ENCODE results near the gene NMU.
"Not testable (repeated sequence)": the region's sequence is repeated elsewhere in the genome, so short reads cannot be mapped to it uniquely, and the experiment has no call there.

The NMU gene

GRCh38 chr4:55618546-55619143 is 17.5 kb downstream of the NMU start:
- no peak for DNase-seq

DNA sequence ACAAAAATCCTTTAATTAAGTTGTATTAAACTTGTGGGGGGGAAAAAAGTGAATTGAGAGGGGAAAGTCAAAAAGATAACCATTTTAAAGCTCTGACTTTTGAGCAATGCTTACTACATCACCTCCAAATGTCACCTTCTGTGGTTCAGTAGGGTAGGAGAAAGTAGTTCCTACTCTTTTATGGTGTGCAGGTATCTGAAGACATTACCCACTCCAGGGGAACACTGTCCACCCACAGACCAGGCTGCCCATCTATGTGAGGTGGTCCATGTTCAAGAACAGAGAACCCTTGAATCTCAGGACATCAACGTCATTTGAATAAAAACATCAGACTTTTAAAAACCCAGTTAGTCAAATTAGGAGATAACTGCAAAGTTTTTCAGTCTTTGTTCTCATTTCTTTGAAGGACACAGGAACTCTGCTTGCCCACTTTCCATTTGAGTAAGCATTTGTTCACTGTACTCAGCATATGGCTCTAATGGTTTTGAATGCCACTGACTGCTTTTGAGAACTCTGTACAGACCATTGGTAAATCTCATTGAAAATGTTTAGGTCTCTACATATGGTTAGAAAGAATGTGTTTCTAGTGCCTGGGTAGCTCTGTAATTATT is 18.4 kb downstream of the NMU start:
- no peak for DNase-seq

DNA sequence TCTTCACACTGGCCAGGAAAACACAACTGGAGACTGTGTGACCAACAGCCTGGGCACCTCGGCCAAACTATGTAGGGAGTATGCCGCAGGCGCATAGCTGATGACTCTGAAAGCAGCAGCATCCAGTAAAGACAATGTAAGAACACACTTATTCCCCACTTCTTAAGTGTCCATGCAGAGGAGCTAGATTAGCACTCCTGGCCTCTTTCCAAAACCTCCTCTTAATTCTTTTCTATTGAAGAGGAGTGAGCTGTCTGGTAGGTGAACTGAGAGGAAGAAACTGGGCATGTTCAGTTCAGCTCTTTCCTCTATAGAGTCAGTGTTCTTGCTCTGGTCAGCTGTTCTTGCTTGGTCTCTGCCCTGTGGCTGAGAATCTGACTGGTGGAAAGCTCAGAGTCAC is 21.1 kb downstream of the NMU start:
- DNase-seq, result no peak

DNA sequence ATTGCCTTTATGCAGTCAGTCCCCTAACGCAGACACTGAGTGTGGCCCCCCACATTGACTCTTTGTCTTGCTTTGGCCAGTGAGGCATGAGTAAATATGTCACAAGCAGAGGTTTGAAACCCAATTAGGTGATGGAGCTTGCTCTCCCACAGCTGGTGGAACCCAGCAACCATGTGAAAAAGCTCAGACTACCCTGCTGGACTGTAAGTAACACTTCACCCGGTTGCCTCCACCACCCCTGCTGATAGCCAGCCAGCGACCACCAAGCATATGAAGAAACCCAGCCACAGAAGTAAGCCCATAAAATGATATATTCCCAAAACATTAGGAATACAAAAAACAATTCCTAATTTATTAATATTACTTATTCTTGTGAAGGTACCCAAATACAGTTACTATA is 22.5 kb downstream of the NMU start:
- no peak for DNase-seq

DNA sequence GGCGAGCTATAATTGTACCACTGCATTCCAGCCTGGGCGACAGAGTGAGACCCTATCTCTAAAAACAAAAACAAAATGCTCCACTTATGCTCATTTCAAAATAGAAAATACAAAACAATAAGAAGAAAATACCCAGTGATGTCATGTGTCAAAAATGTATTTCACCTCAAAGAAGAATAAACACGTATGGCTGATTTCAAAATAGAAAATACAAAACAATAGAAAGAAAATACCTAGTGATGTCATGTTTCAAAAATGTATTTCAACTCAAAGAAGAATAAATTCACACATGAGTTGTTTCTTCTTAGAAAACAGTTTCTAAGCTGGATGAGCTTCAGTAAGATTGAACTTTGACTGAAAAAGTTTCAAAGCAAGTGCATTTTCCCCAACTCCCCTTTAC is 23.8 kb downstream of the NMU start:
- DNase-seq, result no peak

DNA sequence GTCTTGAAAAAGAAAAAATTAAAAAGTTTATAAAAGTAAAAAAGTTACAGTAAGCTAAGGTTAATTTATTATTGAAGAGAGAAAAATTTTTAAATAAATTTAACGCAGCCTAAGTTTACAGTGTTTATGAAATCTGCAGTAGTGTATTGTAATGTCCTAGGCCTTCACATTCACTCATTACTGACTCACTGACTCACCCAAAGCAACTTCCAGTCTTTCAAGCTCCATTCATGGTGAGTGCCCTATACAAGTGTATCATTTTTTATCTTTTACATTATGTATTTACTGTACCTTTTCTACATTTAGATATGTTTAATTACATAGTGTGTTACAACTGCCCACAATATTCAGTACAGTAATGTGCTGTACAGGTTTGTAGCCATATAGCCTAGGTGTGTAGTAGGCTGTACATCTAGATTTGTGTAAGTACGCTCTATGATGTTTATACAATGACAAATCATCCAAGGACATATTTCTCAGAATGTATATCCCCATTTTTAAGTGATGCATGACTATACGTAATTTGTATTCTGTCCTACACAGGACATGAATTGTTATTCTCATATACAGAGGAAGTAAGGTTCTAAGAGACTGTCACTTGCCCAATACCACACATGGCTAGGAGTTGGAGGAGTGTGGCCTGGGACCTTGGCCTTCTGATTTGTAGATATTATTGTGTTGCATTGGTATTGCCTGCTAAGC is 24.6 kb downstream of the NMU start:
- no peak for DNase-seq

- no peak for DNase-seq
These were observed 25.7 kb downstream of the NMU start for GRCh38 chr4:55610381-55610780.

DNA sequence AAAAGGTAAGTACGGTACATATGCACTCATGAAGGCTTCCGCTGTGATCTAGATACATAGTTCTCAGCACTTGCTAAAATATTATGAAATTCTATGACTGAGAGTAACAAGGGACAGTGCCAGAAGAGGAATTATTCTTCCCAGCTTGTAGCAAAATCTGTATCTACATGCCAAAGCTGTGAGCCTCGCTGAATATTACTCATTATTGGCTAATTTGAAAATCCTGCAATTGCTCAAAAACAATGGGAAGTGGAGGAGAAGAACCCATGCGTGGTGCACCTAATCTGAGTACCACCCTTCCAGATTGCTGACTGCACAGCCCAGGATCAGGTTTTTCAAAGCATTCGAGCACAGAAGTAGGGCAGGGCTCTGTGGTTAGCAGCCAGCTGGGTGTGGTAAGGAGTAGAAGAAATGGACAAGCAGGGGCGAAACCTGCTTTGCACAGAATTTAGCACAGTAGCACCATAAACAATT is 26.7 kb downstream of the NMU start:
- no peak for DNase-seq

DNA sequence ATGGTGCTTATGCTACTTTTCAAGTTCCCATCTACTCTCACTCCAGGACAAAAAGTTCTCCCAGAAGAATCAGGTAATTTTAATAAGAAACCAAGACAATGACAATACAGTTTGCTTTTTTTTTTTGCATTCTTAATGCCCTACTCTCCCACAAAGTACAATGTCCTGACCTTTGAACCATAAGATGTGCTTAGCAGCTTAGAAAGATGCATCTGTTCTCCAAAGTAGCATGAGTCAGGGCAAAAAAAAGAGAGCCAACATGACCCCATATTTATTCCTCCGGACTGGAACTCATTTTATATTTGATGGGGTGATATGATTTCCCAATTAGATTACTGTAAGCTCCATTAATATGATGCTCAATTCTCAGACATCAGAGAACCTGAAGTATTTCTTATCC is 27.5 kb downstream of the NMU start:
- no peak for DNase-seq

GRCh38 chr4:55604996-55605395 is 31.1 kb downstream of the NMU start:
- DNase-seq, result no peak

DNA sequence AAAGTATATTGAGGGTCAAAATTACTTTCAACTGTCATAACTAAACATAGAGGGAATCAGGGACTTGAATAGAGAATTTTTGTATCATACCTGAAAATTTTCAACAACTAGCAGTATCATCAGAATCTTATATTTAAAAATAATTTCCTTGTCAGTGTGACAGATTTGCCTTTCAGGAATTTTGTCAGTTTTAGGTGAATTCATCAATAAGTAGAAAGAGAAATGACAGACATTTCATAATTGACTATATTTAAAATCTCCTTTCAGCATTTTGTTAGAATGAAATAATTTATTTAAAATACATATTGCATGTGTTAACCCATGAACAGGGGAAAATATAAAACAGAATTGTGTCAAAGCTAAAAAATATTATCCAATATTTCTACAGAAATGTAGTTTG is 35.5 kb downstream of the NMU start:
- no peak for DNase-seq

- DNase-seq, result no peak
These were observed 37.5 kb downstream of the NMU start for GRCh38 chr4:55598641-55599040.

- no peak for DNase-seq
These were observed 44.1 kb downstream of the NMU start, which contains the start of gene PDCL2 for GRCh38 chr4:55592014-55592413. Gene PDCL2, minus strand, starts transcription at chr4:55592245. Its CDS starts 136 bp downstream, at chr4:55592109.

DNA sequence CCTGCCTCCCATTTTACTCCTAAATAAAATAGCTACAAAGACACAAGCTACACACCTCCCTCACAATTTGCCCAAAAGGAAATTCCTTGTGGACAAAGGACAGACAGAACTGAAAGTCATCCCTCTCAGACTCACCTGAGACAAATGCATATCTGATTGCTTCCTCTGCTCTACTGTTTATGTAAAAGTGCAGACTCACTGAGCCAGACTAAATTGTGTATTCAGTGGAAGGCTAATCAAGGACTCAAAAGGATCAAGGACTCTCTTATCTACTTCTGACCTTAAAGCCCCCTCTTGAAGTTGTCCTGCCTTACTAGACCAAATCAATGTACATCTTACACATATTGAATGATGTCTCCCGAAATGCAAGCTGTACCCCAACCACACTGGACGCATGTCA is 47.9 kb downstream of the NMU start:
- no peak for DNase-seq

DNA sequence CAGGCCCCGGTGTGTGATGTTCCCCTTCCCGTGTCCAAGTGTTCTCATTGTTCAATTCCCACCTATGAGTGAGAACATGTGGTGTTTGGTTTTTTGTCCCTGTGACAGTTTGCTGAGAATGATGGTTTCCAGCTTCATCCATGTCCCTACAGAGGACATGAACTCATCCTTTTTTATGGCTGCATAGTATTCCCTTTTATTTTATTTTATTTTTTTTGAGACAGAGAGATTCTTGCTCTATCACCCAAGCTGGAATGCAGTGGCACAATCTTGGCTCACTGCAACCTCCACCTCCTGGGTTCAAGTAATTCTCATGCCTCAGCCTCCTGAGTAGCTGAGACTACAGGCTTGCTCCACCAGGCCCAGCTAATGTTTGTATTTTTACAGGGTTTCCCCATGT is 53.3 kb downstream of the NMU start:
- not testable (repeated sequence) for DNase-seq

DNA sequence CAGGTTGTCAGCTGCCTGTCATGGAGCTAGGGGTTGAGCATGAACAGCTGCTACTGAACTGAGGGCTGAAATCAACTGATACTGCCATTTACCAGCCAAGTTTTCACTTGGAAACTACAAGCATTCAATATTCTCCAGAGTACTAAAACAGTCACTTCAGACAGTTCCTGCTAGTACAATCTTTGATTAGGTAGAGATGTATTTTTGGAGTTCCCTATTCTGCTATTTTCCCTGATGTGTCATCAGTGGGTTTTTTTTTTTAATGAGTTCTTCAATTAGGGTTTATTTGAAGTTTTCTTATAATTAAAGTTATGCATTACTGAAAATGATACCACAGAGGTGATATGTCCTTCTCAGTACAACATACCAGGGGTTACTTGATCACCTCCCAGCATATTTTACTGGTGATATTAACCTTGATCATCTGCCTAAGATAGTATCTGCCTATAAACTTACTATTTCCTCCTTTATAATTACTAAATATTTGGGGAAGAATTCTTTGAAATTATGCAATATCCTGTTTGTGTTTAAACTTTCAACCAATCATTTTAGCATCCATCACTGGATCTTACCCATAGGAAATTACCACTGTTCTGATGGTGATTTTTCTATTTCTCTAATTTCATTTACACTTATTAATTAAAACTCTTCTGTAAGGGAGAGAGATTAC is 57.6 kb downstream of the NMU start:
- DNase-seq, result no peak

GRCh38 chr4:55575513-55575912 is 60.6 kb downstream of the NMU start:
- no peak for DNase-seq

- DNase-seq, result no peak
These were observed 61.8 kb downstream of the NMU start for GRCh38 chr4:55574252-55574651.

DNA sequence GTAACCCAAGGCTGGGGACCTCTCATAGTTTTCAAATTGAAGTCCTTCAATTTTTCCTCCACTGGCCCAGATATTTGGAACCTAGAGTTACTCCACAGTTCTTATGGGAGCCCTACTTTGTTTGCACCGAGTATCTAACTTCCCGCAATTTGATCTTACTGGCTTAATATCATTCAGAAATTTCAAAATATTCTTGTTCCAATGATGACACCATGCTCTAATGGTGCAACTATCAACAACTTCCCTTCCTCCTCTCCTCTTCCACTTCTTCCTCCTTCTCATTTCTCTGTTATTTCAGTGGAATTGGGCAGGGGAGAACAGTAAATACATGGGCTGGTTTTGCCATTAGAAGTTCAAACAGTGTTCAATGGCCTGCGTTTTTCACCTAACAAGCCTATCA is 64.3 kb downstream of the NMU start:
- no peak for DNase-seq

DNA sequence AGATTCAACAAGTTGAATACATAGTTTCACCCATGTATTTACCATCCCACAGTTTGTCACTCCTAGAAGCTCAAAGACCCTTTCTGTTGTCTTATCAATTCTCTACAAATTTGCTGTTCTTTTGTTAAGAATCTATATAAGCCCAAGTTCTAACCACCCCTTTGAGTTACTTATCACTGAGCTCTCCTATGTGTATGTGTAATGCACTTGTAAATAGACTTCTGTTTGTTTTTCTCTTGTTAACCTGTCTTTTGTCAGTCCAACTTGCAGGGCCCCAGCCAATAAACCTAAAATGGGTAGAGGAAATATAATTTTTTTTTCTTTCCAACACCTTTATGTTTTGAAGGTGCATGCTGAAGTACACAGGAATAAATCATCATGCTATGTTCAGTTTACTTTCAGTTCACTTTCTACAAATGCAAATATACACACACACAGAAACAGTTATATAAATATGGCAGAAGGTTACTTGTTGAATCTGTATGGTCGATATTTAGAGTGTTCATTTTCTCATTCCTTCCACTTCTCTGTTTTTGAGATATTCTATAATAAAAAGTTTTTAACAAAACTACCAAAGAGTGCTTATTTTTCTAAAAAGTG is 67.1 kb downstream of the NMU start:
- DNase-seq, result no peak

GRCh38 chr4:55561889-55562288 is 74.2 kb downstream of the NMU start:
- no peak for DNase-seq

GRCh38 chr4:55560096-55560495 is 76.0 kb downstream of the NMU start:
- DNase-seq, result no peak

DNA sequence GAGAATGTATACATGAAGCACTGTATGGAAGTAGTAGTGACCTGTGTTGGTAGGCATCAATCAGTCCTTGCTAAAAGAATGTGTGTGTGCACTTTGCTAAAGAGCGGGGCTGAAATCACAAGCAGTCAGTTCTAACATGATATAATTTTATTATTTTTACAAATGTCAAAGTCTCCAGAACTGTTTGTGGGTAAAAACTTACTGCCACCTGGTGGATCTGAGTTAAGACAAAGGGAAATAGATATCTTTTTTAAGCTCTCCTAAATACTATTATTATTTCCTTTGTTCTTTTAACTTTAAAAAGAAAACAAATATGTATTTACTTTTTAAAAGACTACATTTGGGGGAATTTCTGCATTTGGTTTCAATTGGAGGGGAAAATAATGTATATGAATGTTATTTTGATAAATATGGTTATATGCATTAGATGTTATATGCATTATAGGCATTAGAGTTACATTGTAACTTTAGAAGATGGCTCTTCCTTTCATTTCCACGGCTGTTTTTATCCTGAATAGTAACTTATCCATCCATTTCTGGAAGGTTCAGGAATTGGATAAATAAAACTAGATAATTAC is 81.6 kb downstream of the NMU start:
- no peak for DNase-seq
